ENCODE measurements around the gene CTNNA2.
A peak's percentile ranks its signal among the peaks of the same experiment; 100 is the strongest.

CTNNA2 gene

DNA sequence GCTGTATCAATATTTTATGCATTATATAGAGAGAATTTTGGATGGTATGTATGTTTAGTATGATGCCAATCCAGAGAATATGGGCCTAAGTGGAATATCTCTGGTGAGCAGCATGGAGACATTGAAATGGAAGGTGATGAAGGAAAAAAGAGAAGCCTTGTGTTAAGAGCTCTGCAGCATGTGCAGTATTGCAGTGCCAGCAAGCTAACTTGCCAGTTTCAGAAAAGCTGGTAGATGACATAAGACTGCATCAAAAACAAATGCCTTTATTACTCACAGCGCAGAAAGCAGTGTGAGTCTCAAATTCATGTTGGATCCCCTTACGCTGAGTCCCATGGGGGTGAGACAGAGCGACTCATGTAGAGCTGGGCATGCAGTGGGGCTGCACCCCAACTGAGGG lies 280.2 kb downstream of the CTNNA2 start:
- no peak for DNase-seq

DNA sequence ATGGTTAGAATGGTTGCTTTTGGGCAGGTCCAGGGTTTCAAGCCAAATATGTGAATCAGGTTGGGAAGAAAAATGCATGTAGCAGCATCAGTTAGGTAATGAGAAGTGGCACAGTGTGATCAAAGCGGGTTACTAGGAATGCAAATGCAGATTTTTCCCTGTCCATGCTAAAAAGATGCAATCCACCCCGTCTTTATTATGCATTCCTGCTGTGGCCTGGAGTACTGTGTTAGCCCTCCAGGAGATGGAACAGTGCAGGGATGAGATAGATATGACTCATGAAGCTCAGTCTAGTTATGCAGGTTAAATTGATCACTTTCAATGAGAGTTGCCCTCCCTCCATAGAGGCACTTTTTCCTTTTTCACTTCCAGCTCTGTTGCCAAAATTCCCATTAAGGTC lies 283.8 kb downstream of the CTNNA2 start:
- DNase-seq, result no peak

DNA sequence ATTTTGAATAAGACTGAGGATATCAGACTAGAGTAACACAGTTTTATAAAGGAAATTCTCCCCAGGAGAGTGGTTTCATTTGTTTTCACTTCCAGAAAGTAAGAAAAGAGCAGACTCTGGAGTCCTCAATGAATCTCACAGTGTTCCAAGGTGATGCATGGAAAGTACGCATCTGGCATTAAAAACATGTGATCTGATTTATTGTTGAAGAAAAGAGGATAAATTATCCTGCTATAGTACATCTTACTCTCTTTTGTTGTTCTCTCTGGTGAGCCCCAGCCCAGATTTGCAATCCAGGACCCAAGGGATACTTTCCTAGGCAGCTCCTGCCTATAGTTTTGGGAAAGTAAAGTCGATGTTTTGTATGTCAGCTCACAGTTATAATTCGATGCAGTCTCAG lies 285.9 kb downstream of the CTNNA2 start:
- DNase-seq, result no peak

DNA sequence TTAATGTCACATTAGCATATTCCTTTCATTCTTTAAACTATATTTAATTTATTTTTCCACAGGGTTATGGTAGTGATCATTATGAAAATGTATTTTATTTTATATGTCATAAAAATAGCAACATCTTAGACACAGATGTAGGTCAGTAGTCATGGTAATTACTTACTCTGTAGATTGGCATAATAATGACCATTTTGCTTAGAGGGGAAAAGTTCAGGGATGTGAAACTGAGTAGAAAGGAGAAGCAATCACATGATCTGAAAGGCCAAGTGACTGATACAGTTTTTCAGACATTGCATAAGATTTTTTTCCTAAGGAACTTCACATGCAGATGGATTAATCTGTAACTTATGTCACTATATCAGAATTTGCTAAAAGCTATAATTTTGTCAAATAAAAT lies 286.9 kb downstream of the CTNNA2 start:
- no peak for DNase-seq

DNA sequence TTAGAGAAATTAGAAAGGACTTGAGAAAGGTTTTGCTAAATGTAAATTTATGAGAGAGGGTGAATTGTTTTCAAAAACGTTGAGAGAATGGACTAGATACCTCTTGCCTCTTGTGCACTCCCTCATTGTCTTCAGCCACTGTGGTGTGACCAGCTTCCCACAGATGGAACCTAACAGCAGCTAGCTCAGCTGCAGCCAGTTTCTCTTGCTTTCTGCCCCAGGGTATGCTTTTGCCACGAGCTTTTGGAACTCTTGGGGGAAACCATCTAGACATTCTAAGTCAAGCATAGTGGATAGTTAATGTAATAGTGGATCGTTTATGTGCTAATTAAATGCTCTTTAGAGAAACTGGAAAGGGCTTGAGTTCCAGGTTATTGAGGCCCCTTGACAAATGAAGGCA lies 288.2 kb downstream of the CTNNA2 start:
- DNase-seq, result no peak

DNA sequence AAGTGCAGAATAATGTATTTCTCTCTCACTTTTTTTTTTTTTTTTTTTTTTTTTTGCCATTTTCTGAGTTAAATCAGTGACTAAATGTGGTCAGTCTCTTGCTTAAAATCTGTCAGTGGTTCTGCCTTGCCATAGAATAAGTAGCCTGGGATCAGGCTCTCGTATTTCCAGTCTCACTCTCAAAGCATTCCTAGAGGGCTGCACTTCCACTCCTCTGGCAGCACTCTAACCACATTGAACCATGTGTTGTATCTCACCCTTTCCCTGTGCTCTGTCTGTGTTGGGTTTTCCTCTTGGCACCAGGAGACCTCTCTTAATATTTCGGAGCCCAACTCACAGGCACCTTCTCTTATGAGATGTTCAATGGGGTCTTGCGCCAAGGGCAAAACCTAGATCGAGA lies 304.4 kb downstream of the CTNNA2 start:
- no peak for DNase-seq

DNA sequence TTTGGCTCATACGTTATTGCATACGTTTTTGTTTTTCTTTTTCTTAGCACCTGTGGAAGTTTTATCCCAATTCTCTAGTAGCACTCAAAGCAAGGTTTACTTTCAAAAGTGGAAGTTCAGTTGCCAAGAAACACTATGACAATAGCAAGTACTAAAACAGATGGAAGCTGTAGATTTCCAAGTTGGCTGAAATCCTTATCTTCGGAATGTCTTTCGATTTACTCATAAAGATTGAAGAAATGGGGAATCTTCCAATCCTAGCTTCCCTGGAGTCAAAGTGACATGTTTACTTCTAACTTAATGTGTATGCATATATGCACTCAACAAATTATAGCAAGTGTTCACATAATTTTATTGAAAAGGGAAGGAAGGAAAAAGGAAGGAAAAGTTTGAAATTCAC lies 307.4 kb downstream of the CTNNA2 start:
- no peak for DNase-seq

DNA sequence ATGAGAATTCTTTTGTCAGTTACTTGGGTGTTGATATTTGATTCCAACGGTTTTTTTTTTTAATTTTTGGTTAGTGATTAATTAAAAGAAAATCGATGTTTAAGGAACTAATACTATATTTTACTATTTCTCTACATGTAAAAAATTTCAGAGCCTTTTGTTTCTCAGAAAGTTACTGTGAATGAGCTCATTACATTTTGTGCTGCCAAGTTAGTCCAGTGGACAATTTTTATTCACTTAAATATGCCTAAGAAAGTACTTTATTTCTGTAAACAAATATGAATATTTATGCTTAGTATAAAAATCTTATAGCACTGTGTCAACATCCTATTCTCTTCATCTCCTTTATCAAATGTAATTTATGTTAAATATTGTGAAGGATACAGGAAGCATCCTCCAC lies 309.3 kb downstream of the CTNNA2 start:
- no peak for DNase-seq

DNA sequence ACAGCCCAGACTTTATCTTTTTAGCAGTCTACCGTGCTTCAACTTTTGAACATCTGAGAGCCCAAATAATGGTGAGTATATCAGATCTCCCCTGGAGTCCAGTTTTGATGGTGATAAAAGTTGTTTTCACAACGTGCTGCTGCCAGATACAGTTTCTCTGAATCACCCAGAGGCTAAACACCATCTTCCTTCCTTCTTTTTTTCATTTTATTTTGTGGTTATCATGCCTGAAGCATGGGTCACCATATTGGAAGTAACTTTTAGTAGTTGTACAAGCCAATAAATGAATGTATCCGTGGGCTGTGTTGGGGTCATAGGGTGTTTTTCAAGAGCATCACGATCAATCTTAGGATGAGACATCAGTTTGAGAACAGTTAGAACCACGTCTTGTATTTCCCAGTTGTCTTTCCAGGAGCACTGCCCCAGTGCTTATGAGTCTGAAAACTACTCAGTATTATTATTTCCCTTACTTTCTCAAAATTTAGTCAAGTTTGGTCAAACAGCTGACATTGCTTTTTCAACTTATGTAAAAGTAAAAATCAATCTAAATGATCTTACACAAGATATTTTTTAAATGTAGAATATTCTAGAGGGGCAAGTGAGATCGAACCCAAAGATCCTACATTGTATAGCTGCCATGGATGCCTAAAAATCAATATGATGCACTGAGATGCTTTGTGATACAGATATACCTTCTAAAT lies 311.4 kb downstream of the CTNNA2 start:
- DNase-seq, result no peak

DNA sequence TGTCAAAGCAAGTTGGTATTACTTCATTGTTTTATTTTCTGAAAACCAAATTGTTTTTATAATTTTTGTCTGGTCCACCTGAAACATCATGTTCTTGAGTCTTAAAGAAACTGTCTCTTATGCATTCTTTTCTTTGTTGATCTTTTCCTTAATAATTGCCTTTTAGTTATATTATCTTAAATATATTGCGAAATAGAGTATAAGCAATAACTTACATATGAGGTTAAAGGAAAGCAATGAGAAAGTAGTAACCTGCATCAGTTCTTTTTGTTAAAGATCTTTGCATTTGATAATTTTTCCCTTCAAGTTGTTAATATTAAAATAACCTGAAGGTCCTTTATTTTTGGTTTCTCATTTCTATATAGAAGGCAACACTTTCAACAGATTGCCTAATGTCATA lies 315.0 kb downstream of the CTNNA2 start:
- DNase-seq, result no peak

DNA sequence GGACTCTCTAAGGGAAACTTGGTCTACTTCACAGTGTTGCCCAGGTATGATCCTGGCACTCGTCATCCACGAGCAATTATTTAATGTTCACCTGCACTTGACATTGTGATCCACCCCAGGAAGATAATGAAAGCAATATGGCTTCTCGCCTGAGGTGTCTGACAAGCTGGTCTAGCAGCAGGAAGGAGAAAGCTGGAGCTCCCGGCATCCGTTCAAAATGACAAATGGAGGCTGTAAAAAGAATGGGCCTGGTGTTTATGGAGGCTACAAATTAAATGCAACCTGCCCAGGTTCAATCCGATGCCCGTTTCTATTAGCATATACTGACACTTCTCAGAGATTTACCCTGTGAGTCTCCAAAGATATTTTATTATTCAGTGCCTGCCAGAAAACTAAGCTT lies 317.6 kb downstream of the CTNNA2 start:
- DNase-seq, result no peak

DNA sequence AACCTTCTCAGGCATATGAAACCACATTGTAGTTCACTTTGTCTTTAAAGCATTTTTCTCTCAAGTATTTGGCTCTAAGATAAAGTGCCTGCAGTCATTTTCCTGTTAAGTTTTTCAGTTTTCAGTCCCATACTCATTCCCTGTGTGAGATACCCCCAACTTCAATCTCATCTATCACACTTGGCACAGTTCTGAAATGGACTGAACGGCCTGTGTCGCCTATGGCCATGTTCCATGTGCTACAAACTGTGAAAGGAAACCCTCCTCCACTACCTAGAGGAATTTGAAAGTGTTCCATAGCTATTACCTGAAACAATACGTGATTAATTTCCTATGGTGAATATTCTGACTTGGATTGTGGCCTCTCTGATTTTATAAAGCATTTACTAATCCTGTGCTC lies 319.1 kb downstream of the CTNNA2 start:
- no peak for DNase-seq

DNA sequence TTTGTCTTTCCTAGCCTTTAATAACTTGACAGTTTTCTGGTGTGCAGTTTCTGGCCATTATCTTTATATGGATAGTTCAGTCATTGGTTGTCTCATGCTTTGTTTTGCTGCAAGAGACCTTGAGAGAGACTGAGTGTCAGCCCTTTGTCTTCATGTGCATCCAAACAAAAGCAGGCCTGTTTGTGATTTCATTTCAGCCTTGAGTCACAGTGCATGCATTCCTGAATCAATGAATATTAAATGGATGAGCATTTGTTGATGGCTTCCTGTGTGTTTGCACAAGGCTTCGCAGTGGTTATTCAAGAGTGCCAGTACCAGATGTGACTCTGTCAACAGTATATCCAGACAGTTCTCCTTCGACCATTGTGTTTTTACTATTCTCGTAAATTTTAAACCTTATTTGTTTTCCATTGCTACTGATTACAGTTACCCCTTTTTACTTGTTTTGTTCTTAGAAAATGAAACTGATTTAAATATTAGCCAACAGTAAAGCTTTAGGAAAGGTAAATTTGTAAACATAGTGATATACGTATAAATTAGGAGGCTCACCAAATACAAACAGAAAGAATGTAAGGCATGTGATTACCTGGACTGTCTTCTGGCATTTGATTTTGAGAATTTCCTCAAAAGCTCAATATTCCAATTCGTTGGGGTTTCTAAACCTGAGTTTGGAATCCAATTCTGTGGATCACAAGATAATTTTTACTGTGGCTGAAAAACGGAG lies 319.8 kb downstream of the CTNNA2 start:
- no peak for DNase-seq

DNA sequence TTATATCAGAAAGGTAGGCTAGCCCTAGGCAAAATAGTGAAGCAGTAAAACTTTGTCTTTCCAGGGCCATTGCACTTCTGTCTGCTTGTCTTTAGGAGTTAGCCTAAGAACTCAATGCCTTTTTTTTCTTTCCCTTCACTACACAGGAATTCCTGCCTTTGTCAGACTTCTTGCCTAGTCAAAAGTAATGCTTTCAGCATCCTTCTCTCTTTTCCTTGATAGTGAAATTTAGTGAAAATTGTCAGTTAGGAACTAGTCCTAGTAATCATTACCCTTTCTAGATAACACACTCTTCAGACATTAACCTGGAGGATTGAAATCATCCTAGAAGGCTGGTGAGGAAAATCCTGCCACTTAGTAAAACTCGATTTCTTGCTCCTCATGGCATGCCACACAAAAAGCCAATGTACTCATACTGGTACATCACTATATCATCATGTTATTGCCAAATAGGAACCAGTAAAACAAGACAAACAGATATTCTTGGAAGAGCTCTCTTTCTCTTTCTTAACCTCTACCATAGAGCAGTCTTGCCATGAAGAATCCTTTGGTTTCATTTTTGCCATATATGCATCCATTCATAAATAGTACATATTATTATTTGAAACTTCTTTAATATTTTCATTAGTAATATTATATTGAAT lies 320.5 kb downstream of the CTNNA2 start:
- no peak for DNase-seq

DNA sequence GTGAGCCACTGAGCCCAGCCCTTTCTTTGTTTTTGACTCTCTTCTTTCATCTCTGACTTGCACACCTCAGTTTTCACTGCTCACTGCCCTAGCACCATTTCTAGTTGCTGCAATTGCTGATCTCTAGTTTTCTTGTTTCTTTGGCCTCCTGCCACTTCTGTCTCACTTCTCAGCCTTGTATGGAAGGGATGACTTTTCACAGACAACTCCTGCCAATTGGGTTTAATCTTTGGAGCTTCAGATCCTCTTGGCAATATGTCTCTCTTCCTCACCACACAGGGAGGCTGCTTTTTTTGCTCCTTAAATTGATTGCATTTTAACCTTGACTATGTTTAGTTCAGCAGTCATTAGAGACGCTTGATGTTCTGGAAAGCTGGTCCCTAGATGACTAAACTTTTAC lies 323.1 kb downstream of the CTNNA2 start:
- DNase-seq, result no peak

DNA sequence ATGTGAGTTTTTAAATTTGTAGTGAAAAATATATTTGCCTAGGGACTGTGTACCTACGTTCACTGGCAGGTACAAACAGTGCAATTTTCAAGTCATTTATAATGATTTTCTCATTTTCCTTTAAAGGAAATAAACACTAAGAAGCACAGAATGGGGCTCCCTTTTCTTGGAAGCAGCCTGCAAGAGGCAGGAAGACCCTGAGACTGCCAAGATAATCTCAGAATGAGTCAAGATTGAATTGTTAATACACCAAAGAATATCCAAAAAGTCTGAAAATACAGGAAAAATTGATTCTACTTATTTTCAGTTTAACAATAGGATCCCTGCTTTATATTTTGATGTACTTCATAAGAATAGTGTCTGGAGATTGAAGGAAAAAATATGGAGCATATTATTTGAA lies 331.2 kb downstream of the CTNNA2 start:
- no peak for DNase-seq

DNA sequence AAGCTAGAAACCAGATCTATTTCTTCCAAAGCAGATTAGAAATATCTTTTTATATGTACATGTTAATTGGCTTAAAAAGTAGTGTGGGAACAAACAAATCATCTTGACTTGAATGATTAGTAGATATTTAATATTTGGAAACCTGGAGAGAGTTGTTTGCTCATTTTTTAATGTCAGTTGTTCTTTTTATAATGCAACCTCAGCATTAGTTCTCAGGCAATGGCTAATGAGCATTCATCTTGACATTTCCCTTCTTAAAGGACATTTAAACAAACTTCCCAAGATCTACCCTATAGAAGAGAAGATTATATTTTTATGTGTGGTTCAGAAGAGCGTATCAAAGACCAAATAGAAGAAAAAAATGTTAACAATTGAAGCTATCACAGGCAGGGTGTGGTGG lies 334.0 kb downstream of the CTNNA2 start:
- no peak for DNase-seq

DNA sequence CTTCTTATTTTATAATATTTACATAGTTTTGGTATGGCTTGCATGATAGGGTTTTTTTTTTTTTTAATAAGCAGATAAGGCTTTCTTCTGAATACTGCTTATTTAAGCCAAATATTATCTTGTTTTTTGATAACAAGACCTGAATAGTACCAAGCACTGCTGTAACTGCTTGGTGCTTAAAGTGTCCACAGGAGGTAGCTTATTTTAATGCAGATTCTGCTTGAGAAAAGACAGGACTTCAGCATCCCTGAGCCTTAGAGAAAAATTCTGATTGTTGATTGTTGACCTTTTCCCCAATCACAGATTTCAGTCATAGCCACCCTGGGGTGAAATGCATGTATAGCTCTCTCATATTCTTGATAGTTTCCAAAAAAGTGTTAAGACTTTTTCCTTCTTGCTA lies 336.4 kb downstream of the CTNNA2 start:
- no peak for DNase-seq

DNA sequence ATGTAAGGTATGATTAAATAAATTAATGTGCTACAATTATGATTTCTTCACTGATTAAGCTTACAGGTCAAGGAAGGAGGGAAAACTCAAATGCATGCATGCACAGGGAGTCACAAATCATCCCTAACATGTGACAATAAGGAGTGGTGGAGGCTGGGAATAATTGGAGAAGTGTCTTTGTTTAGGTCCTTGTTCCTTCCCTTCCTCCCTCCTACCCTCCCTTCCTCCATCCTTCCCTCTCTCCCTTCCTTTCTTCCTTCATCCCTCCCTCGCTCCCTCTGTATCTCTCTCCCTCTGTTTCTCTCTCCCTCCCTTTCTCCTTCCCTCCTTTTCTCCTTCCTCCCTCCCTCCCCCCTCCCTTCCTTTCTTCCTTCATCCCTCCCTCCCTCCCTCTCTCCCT lies 337.1 kb downstream of the CTNNA2 start:
- DNase-seq, result no peak

DNA sequence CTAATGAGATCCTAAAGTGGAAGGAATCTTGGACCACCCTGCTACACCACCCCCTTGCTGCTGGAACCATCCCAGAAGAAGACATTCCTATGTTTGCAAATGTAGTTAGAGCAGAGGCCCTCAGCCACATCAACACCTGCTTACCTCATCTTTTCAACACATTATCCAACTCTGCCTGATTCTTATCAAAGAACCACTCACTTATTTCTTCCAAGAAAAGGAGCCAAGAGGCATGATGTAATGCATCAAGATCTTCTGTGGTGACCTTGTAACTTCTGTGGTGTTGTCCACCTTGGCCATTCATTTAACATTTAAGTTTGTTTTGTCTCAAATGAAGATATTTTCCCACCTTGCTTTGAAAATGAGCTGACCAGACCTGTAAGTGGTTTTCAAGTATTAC lies 338.1 kb downstream of the CTNNA2 start:
- no peak for DNase-seq

DNA sequence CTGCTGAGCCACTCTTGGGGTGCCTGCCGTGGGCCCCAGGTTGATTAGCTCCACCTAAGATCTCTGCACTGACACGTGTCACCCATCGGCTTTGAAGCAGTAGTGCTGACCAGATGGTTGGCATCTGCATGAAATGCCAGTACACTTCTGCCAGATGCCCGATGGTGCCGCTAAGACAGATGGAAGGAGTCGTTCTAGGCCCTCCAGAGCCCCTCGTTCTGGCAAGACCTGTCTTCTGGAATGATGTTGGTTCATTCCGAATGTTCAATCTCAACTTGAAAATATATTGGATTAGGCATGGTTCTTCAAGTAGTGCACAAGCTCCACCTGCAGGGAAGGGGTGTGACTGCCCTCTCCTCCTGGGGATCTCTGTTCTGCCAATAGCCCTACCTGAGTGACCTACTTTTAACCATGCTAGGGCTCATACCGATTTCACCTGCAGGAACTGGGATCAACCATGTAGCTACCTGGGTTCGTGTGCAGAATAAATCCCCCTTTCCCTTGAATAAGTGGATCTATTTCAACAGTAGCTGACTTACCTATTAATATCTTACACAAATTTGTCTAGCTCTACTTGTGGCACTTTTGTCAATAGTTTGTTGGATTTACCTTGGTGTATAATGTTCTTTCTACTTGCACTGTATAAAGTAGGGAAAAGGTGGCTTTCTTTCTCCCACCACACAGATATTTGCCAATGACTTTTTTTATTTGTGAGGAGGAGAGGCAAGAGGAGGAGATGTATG lies 342.6 kb downstream of the CTNNA2 start:
- DNase-seq, result no peak

DNA sequence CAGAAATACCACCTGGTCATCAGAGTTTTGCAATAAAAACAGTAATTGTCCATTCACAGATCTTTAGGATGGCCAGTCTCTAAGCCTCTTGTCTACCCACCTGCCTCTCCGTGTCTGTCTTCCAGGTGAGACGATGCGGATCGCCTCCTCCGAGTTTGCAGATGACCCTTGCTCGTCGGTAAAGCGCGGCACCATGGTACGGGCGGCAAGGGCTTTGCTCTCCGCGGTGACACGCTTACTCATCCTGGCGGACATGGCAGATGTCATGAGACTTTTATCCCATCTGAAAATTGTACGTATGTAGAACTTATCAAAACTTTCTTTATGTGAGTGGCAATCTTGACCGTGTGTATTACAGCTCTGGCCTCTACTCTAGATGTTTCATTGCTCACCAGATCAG lies 345.0 kb downstream of the CTNNA2 start:
- no peak for DNase-seq

DNA sequence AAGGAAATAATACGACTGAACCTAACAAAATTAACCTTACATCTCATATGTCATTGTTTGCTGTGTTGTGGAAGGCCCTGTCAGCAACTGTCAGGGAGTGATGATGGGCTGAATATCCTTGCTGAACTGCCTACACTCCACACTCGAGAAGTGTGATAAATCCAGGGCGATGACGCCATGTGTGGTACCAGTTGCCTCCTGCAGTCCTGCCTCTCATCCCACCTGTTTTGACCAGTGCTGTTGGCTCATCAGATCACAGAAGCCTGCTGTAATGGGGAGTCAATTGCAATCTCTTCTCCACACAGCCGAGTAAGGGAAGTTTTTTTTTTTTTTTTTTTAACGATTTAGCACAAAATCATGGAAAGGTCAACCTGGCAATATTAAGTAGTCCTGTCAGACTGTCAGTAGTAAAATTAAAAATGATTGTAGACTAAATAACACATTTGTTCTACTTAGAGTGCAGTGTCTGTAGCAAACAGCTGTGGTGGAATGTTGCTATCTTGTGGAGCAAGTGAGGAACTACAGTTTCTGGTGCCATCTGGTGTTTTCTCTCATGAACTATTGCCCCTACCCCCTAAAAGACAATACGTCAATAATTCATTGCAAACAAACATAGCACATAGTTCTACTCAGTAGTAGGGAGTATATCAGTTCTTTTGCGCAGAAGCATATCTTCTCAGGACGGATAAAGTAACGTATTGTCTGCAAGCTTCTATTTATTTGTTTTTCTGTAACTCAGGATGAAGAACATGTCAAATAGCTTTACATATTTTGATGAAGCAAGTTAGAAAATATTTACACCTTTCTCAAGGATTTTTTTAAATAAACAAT lies 347.6 kb downstream of the CTNNA2 start:
- peak in 1 of 2 experiments; percentile 5 for DNase-seq
